ENCODE data around the gene SEMA6D. TPM values are rescaled to one million over a fixed set of nuclear protein-coding genes. Genes with fewer than 3 reads are reported as not detected.

The SEMA6D gene
- total RNA-seq, 3 donors from 2014 or later (not counting 1 experiment from before 2014, with no cell fraction given) = not detected

GRCh38 chr15:47727676-47728075 is 10.4 kb downstream of the SEMA6D start:
- Histone ChIP-seq H3K36me3 (ENCODE audit: control insufficient read depth, insufficient read depth, low read length) (no peaks in the 10 kb centered on the region), H3K4me1 (ENCODE audit: control insufficient read depth, insufficient read depth, low read length) (no peaks in the 10 kb centered on the region), H3K4me3 (ENCODE audit: low read length) (no peak overlapping the region), H3K27ac (ENCODE audit: low read length) (no peak overlapping the region), H3K9me3 (ENCODE audit: control insufficient read depth, insufficient read depth, low read length) (no peaks in the 10 kb centered on the region), H3K27me3 (ENCODE audit: control insufficient read depth, insufficient read depth, low read length) (no peaks in the 10 kb centered on the region)
- DNase-seq = no peak
- no peak for ATAC-seq
- Mint-ChIP-seq H3K27ac (no peak overlapping the region), H3K9me3 (no peaks in the 10 kb centered on the region), H3K27me3 (ENCODE audit: low read depth in 2 of 2) (peaks cover 4 to 20% of the 10 kb centered on the region in 2 donors), H3K4me3 (no peak overlapping the region), H3K36me3 (no peaks in the 10 kb centered on the region), H3K4me1 (no peaks in the 10 kb centered on the region)
- intact Hi-C loops (cut with micrococcal nuclease) = no loop called here
- WGBS (ENCODE audit: insufficient coverage) = 94% methylated on average over 5 of the region's 5 CpGs
- no peak for TF ChIP-seq CTCF (IDR thresholded peaks at IDR 0.05)

- Mint-ChIP-seq H3K27ac (no peak overlapping the region), H3K36me3 (no peaks in the 10 kb centered on the region), H3K4me3 (no peak overlapping the region), H3K9me3 (no peaks in the 10 kb centered on the region), H3K4me1 (no peaks in the 10 kb centered on the region), H3K27me3 (ENCODE audit: low read depth in 2 of 2) (peaks cover 4 to 13% of the 10 kb centered on the region in 2 donors)
- TF ChIP-seq CTCF (IDR thresholded peaks at IDR 0.05) = no peak
- intact Hi-C loops (cut with micrococcal nuclease) = no loop called here
- DNase-seq = no peak
- no peak overlapping the region for H3K4me3 ChIP-seq (ENCODE audit: low read length)
- ATAC-seq = no peak
- 88% methylated on average over 6 of the region's 6 CpGs for WGBS (ENCODE audit: insufficient coverage)
- H3K4me1 ChIP-seq (ENCODE audit: control insufficient read depth, insufficient read depth, low read length) = no peaks in the 10 kb centered on the region
- H3K27ac ChIP-seq (ENCODE audit: low read length) = no peak overlapping the region
- H3K9me3 ChIP-seq (ENCODE audit: control insufficient read depth, insufficient read depth, low read length) = no peaks in the 10 kb centered on the region
- no peaks in the 10 kb centered on the region for H3K36me3 ChIP-seq (ENCODE audit: control insufficient read depth, insufficient read depth, low read length)
- H3K27me3 ChIP-seq (ENCODE audit: control insufficient read depth, insufficient read depth, low read length) = no peaks in the 10 kb centered on the region
These were observed 11.1 kb downstream of the SEMA6D start for GRCh38 chr15:47728426-47728825.

DNA sequence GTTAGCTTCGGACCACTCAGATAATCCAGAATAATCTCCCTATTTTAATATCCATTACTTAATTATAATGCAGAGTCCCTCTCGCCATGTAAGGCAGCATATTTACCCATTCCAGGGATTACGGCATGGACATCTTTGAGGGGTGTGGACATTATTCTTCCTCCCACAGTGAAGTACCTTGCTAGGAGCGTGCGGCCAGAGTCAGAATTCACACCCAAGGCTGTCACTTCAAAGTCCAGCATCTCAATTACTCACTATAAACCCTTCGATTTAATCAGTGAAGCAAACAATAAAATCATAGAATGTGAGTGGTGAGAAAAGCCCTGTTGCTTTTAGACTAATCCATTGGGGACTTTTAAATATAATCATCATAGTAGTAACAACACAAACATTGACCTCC is 11.6 kb downstream of the SEMA6D start:
- Histone ChIP-seq H3K9me3 (ENCODE audit: control insufficient read depth, insufficient read depth, low read length) (no peaks in the 10 kb centered on the region), H3K4me1 (ENCODE audit: control insufficient read depth, insufficient read depth, low read length) (no peaks in the 10 kb centered on the region), H3K4me3 (ENCODE audit: low read length) (no peak overlapping the region), H3K27me3 (ENCODE audit: control insufficient read depth, insufficient read depth, low read length) (no peaks in the 10 kb centered on the region), H3K36me3 (ENCODE audit: control insufficient read depth, insufficient read depth, low read length) (no peaks in the 10 kb centered on the region), H3K27ac (ENCODE audit: low read length) (no peak overlapping the region)
- Mint-ChIP-seq H3K4me1 (no peaks in the 10 kb centered on the region), H3K36me3 (no peaks in the 10 kb centered on the region), H3K27ac (no peak overlapping the region), H3K4me3 (no peak overlapping the region), H3K27me3 (ENCODE audit: low read depth in 2 of 2) (peaks cover 4 to 10% of the 10 kb centered on the region in 2 donors), H3K9me3 (no peaks in the 10 kb centered on the region)
- 94% methylated on average over 5 of the region's 6 CpGs for WGBS (ENCODE audit: insufficient coverage)
- no peak for DNase-seq
- TF ChIP-seq CTCF (IDR thresholded peaks at IDR 0.05) = no peak
- no peak for ATAC-seq
- intact Hi-C loops (cut with micrococcal nuclease) = no loop called here

DNA sequence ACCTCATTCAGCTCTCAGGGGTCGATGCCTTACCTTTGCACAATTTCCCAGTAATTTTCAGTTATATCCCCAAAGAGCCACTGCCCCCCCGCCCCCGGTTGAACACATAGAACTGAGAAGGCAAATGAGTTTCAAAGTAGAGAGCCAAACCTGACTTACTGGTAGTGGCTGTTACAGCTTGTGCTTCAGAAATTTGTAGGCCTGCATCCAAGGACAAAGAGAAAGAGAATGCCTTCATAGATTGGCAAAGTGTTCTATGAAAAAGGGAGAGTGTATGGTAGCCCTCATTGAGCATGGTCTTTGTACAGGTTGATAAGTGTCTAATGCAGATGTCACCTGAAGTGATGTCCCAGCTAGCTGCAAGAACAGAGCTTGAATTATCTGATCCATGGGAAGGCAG is 13.9 kb downstream of the SEMA6D start:
- Mint-ChIP-seq H3K27me3 (ENCODE audit: low read depth in 2 of 2) (peaks cover 0 to 15% of the 10 kb centered on the region in 2 donors), H3K4me3 (no peak overlapping the region), H3K4me1 (no peaks in the 10 kb centered on the region), H3K27ac (no peak overlapping the region), H3K9me3 (no peaks in the 10 kb centered on the region), H3K36me3 (no peaks in the 10 kb centered on the region)
- DNase-seq (no peak), ATAC-seq (no peak)
- Histone ChIP-seq H3K36me3 (ENCODE audit: control insufficient read depth, insufficient read depth, low read length) (no peaks in the 10 kb centered on the region), H3K27ac (ENCODE audit: low read length) (no peak overlapping the region), H3K27me3 (ENCODE audit: control insufficient read depth, insufficient read depth, low read length) (no peaks in the 10 kb centered on the region), H3K4me1 (ENCODE audit: control insufficient read depth, insufficient read depth, low read length) (no peaks in the 10 kb centered on the region), H3K4me3 (ENCODE audit: low read length) (no peak overlapping the region), H3K9me3 (ENCODE audit: control insufficient read depth, insufficient read depth, low read length) (no peaks in the 10 kb centered on the region)
- intact Hi-C loops (cut with micrococcal nuclease) = no loop called here
- WGBS (ENCODE audit: insufficient coverage) = 73% methylated on average over 3 of the region's 3 CpGs
- no peak for TF ChIP-seq CTCF (IDR thresholded peaks at IDR 0.05)

Measured in natural killer cell (primary cell).